ENCODE measurements around the gene ANXA2. TPM values are rescaled to one million over a fixed set of nuclear protein-coding genes. Genes with fewer than 3 reads are reported as not detected.

Gene ANXA2
- total RNA-seq, 1 donor from 2014 or later, result 730 TPM

- TF ChIP-seq, protein P1, sequence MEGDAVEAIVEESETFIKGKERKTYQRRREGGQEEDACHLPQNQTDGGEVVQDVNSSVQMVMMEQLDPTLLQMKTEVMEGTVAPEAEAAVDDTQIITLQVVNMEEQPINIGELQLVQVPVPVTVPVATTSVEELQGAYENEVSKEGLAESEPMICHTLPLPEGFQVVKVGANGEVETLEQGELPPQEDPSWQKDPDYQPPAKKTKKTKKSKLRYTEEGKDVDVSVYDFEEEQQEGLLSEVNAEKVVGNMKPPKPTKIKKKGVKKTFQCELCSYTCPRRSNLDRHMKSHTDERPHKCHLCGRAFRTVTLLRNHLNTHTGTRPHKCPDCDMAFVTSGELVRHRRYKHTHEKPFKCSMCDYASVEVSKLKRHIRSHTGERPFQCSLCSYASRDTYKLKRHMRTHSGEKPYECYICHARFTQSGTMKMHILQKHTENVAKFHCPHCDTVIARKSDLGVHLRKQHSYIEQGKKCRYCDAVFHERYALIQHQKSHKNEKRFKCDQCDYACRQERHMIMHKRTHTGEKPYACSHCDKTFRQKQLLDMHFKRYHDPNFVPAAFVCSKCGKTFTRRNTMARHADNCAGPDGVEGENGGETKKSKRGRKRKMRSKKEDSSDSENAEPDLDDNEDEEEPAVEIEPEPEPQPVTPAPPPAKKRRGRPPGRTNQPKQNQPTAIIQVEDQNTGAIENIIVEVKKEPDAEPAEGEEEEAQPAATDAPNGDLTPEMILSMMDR (IDR thresholded peaks at IDR 0.05), result no peak
- Histone ChIP-seq H3K27me3 (no peaks in the 10 kb centered on the region), H3K9me3 (no peaks in the 10 kb centered on the region), H3K4me3 (peak overlapping the region in 1 of 2 donors; percentile 42), H3K4me1 (peaks cover 13 to 80% of the 10 kb centered on the region in 2 donors), H3K27ac (peak overlapping the region; percentile 98 to 99), H3K36me3 (no peaks in the 10 kb centered on the region)
- intact Hi-C loops (cut with DNase I), result loop anchor here (2.0 kb wide), 1 partner anchor 53 kb away; no protein-coding TSS in a partner anchor
- peak in 1 of 2 donors; percentile 41 for DNase-seq (ENCODE audit: low spot score in 2 of 2)
Measured at GRCh38 chr15:60391722-60392315, 6.0 kb downstream of the ANXA2 start.

DNA sequence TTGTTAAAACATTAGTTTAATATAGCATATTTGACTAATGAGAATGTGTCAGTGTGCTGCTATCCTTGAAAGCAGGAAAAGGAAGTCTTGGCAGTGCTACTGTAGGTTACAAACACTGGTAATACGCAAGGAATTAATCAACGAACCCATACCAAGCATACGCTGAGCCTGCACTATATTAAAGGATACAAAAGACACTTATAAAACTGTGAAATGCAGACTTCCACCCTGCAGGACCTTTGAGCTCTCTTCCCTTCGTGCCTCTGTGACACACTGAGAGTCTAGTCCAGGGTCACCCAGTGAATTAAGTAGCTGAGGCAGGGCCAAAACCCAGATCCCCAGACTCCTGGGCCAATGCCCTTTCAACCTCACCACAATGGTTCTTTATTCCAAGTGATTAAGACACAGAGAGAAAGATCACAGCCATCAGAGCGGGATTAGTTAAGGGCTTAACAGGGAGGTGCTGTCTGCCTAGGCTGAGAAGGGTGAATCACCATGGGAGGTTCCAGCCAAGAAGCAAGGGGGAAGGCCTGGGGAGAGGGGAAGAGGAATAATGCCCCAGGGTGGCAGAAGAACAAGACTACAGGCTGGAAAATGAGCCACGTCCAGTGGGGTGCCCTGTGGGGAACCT lies 6.8 kb downstream of the ANXA2 start:
- DNase-seq (ENCODE audit: low spot score in 2 of 2), result peak; percentile 23 to 90

DNA sequence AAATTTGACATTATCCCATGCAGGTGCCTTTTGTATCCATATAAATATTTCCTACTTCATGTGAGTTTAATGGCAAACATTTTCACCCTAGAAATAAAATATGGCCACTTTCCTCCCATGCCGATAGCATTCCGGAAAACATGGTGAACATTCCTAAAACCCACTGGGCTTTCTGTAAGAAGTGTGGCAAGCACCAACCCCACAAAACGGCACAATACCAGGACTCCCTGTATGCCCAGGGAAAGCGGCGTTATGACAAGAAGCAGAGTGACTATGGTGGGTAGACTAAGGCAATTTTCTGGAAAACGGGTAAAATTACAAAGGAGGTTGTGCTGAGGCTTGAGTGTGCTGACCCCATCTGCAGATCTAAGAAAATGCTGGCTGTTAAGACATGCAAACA lies 7.6 kb downstream of the ANXA2 start:
- H3K36me3 ChIP-seq, result no peaks in the 10 kb centered on the region
- TF ChIP-seq, protein P1 (IDR thresholded peaks at IDR 0.05), result no peak
- no peak for DNase-seq (ENCODE audit: low spot score in 2 of 2)
- intact Hi-C loops (cut with DNase I), result loop anchor here (2.0 kb wide), 1 partner anchor 55 kb away; no protein-coding TSS in a partner anchor
- peak overlapping the region; percentile 32 to 42 for H3K4me3 ChIP-seq
- no peaks in the 10 kb centered on the region for H3K27me3 ChIP-seq
- no peaks in the 10 kb centered on the region for H3K9me3 ChIP-seq
- H3K27ac ChIP-seq, result peak overlapping the region; percentile 98 to 99
- peaks cover 13 to 89% of the 10 kb centered on the region in 2 donors for H3K4me1 ChIP-seq

More for the DNA sequence above, 6.8 kb downstream of the ANXA2 start:
- TF ChIP-seq, protein P1 (IDR thresholded peaks at IDR 0.05), result peak in 1 of 3 experiments; percentile 35
- peak overlapping the region; percentile 32 to 42 for H3K4me3 ChIP-seq
- intact Hi-C loops (cut with DNase I), result loop anchor here (2.0 kb wide), 1 partner anchor 54 kb away; no protein-coding TSS in a partner anchor
- no peaks in the 10 kb centered on the region for H3K36me3 ChIP-seq
- peaks cover 13 to 88% of the 10 kb centered on the region in 2 donors for H3K4me1 ChIP-seq
- no peaks in the 10 kb centered on the region for H3K27me3 ChIP-seq
- no peaks in the 10 kb centered on the region for H3K9me3 ChIP-seq
- peak overlapping the region; percentile 98 to 99 for H3K27ac ChIP-seq

DNA sequence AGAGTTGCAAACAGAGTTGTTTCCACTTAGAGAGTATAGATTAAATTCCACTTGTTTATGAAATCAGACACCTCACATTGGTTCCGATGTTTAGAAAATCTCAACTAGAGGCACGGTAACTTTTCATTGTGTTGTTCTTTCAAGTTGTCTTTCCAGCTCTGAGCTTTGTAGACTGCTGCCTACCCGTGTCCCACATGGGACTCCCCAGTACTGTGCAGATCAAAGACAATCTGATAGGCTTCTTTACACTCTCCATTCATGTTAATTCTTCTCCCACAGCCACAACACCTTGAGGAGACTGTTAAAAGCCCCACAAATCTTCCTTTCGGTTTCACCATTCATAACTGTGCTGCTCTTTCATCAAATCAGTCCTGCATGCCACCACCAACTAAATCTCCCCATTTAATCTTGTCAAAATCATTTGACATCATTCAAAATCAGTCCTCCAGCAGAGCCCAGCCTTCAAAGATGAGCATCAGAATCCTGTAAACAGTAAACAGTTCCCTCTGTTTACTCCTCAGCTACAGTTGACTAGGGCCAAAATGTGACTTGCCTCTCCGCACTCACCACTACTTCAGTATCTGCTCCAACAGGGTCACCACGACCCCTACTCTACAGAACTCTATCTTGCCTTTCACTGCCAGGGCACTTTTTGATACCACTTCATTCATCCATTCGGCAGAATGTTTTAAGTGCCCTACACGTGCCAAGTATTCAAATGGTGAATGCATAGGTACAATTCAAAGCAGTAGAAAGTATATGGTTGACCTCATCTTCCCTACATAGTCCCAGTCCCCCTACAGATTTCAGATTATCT lies 8.3 kb downstream of the ANXA2 start:
- intact Hi-C loops (cut with DNase I), result loop anchor here (2.0 kb wide), 1 partner anchor 55 kb away; no protein-coding TSS in a partner anchor
- peak overlapping the region; percentile 11 to 42 for H3K4me3 ChIP-seq

GRCh38 chr15:60387321-60387720 lies 10.5 kb downstream of the ANXA2 start:
- TF ChIP-seq, protein P1 (IDR thresholded peaks at IDR 0.05), result no peak
- peaks cover 10 to 16% of the 10 kb centered on the region in 2 donors for H3K36me3 ChIP-seq
- no peak for DNase-seq (ENCODE audit: low spot score in 2 of 2)
- intact Hi-C loops (cut with DNase I), result no loop called here
- no peak overlapping the region for H3K4me3 ChIP-seq
- no peaks in the 10 kb centered on the region for H3K9me3 ChIP-seq
- no peaks in the 10 kb centered on the region for H3K27me3 ChIP-seq
- H3K4me1 ChIP-seq, result peaks cover 11 to 83% of the 10 kb centered on the region in 2 donors
- peak overlapping the region in 1 of 2 donors; percentile 47 for H3K27ac ChIP-seq

More for the DNA sequence above, 8.3 kb downstream of the ANXA2 start:
- Histone ChIP-seq H3K27ac (peak overlapping the region; percentile 46 to 99), H3K36me3 (no peaks in the 10 kb centered on the region), H3K9me3 (no peaks in the 10 kb centered on the region), H3K4me1 (peaks cover 13 to 86% of the 10 kb centered on the region in 2 donors), H3K27me3 (no peaks in the 10 kb centered on the region)
- TF ChIP-seq, protein P1 (IDR thresholded peaks at IDR 0.05), result no peak
- no peak for DNase-seq (ENCODE audit: low spot score in 2 of 2)
